Endothelial cell of hepatic sinusoid (primary cell): ENCODE measurements around the gene DLX1.
"Not testable (repeated sequence)": the region's sequence is repeated elsewhere in the genome, so short reads cannot be mapped to it uniquely, and the experiment has no call there.

Experiments
- in situ Hi-C: cut with HindIII; loops from 2 replicates; pipeline ENCODE4 v1.10.0; 2017; ENCODE audit warnings: low sequenced_read_pairs

Gene DLX1

DNA sequence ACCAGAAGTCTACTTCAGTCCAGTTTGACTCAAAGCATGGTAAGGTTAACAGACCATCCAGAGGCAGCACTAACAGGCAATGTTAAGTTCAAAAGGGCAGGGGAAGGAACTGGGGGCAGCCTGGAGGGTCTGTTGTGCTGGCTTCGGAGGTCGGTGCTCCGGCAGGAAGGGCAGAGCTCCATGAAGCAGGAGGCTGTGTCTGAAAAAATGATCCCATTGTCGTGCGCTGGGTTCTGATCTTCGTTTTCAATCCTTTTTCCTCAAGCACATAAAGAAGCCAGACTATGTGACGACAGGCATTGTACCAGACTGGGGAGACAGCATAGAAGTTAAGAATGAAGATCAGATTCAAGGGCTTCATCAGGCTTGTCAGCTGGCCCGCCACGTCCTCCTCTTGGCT lies 21.9 kb upstream of the DLX1 start:
- in situ Hi-C loops: no loop called here

DNA sequence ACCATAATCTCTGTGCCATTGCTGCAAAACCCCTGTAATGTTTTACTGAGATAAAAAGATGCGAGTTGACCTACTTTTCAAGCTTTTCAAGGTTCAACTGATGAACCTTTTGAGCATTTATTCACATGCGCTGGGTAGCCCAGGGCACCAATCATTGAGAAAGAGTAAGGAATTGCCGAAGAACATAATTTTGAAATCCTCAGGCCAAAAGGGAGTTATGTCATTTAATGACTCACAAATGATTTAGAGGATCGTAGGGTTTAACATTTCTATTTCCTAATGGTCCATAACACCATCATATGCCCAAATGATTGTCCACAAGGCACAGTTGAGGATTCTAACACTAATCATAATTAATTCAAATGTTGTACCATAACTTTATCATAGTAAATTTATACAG lies 20.2 kb upstream of the DLX1 start:
- in situ Hi-C loops: no loop called here

DNA sequence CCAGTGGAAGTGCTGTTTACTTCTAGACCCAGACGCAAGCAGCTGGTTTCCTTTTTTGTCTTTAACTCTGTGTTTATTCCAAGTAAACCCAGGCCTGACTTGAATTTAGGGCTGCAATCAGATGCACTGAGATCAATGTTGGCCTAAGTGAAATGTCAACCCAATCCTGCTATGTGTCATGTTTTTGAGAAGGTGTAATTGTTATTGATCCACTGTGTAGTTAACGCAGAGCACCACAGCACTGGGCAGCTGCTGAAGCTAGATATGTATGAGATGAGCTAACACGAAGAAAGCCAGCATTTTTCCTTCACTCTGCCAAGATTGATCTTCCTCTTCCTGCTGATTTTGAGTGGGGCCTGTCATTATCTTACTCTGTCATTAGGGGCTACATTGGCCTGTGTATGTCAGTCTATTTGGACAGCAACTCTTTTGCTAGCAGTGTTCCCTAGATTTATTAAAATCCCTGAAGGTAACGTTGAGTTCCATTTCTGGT lies 18.9 kb upstream of the DLX1 start:
- in situ Hi-C loops: no loop called here

DNA sequence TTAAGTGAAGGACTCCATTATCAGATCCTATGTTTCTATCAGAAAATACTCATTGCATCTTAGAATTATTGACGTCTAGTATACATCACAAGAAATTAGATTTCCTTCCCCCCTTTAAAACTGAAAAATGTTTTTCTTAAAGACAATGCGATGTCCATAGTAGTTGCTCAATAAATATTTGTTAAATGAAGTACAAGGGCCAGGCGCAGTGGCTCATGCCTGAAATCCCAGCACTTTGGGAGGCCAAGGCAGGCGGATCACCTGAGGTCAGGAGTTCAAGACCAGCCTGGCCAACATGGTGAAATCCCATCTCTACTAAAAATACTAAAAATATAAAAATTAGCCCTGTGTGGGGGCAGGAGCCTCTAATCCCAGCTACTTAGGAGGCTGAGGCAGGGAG lies 17.4 kb upstream of the DLX1 start:
- in situ Hi-C loops: not testable (repeated sequence)

DNA sequence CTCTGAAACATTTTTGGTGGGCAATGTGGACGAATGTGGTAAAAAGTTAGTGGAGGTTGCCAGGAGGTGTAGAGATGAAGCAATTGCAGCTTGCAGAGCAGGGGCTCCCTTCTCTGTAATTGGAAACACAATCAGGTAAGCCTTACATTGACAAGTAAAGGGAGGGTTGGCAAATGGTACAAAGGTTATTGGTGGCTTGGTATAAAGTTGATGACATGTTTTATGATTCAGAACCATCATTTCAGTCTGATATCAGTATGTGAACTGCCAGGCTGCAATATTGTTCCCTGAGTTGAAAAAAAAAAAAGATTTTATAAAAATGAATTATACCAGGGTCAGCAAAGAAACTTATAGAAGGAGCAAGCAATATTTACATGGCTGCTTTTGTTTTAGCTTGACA lies 14.4 kb upstream of the DLX1 start:
- in situ Hi-C loops: no loop called here

DNA sequence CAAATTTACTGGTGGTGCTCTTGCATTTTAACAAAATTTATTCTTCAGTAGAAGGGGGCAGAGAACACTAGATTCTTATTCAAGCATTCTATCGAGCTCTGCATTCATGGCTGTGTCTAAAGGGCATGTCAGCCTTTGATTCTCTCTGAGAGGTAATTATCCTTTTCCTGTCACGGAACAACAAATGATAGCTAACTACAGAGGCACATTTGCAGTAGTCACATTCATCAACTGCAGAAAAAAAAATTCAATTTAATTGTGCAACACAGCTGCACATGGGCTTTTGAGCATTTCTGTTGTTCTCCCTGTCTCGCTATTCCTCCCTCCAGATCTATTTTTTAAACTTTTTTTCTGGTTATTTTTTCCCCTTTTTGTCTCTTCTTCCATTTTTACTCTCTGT lies 13.0 kb upstream of the DLX1 start:
- in situ Hi-C loops: no loop called here

DNA sequence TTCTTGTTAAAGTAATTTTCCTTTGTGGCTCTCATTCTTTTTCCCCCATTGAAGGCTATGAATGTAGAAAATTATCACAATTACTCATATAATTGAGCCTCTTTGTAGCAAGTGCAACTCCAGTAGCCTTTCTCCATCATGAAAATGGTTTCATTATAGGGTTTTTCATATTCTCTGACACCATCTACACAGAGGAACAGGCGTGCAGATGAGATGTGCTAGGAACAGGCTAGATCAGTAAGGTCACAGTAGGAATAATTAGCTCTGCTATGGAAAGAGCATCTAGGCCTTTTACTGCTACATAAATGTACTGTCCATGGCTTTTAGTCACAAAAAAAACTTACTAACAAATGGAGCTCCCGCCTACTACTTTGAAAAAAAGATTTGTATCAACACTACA lies 12.6 kb upstream of the DLX1 start:
- in situ Hi-C loops: no loop called here

DNA sequence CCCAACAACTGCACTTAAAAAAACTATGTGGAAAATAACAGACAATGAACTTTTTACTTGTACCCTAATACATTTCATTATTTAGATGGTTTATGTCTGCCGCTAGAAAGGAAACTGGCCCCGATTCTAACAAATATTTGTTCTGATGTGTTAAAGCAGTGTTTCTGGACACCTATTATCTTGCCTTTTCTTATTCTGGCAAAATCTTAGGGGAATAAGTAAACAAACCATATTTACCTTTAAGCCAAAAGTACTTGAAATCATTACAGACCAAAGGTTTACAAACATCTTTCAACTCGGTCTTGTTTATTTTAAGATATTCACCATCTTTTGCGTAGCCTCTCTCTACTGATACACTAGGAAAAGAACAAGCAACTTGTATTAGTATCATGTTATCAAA lies 11.8 kb upstream of the DLX1 start:
- in situ Hi-C loops: no loop called here

DNA sequence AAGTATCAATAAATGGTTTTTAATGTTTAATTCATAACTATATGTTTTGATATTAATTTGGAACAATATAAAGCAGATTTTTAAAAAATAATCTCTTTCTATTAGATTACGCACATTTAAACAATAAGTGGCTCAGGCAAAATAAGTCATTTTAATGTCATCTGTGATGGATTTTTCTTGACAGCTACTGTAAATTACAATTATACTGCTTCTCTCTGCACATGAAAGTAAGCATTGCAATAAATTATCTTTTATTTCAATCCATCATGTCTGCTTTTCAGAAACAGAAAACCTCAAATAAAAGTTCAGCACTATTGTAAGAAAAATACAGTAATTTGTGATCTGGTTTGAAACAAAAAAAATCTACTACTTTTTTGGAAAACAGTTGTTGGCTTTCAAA lies 11.1 kb upstream of the DLX1 start:
- in situ Hi-C loops: no loop called here

DNA sequence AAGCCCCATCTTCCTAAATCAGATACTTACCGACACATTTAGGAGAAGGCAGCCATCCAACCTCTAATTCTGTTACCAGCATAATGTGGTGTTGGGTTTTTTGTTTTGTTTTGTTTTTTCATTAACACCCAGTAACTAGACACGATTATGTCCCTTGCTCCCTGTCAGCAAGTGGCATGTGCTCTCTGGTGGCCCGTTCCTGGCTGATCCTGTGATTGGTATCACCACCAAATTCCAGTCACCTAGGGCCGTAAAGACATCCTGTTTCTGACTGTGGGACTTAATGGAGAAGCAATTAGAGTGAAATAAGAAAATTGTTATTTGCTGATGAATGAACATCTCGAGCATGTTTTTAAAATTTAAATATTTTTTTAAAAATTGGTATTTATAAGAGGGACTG lies 5.9 kb upstream of the DLX1 start:
- in situ Hi-C loops: no loop called here

DNA sequence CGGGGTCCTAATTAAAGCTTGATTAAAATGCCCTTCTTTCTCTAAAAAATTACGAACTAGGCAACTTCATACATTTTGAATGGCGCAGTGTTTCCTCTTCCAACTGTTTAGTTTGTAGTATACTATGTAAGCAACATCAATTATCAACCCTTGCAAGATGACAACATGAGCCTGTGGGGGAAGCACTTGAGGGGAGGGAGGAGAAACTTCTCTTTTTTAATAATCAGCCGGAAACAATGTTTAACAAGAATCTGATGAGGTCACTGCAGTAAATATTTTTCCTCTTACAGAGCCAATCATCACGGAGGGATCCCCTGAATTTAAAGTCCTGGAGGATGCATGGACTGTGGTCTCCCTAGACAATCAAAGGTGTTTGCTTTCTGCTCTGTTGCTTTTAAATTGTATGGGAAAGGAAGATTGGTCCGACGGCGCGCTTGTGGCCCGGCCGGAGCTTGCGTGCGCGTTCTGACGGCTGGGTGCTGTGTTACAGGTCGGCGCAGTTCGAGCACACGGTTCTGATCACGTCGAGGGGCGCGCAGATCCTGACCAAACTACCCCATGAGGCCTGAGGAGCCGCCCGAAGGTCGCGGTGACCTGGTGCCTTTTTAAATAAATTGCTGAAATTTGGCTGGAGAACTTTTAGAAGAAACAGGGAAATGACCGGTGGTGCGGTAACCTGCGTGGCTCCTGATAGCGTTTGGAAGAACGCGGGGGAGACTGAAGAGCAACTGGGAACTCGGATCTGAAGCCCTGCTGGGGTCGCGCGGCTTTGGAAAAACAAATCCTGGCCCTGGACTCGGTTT lies 5.3 kb upstream of the DLX1 start:
- in situ Hi-C loops: no loop called here

DNA sequence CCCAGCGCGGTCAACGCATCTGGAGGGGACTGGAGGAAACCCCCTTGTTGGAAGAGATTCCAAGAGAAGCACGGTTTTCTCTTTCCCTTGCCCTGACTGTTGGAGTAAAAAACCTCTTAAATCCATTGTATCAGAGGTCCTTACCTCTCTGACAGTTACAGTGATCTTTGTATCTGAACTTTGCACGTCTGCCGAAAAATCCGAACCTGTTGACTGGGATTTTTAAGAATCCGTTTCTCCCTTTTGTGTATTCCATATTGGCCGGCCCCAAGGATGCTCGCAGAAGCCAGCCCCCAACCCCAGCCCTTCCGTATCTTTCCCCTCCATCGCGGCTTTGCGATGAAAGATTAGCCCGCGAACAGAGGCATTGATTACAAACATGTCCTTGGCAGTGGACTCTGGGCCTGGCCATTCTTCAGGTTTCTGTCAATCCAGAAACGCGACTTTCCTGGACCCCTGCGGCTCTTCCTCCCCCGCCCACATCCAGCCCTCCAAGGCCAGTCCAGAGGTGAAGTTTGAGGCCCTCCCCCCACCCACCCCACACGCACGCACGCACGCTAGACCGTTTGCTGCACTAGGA lies 4.6 kb upstream of the DLX1 start:
- in situ Hi-C loops: no loop called here

DNA sequence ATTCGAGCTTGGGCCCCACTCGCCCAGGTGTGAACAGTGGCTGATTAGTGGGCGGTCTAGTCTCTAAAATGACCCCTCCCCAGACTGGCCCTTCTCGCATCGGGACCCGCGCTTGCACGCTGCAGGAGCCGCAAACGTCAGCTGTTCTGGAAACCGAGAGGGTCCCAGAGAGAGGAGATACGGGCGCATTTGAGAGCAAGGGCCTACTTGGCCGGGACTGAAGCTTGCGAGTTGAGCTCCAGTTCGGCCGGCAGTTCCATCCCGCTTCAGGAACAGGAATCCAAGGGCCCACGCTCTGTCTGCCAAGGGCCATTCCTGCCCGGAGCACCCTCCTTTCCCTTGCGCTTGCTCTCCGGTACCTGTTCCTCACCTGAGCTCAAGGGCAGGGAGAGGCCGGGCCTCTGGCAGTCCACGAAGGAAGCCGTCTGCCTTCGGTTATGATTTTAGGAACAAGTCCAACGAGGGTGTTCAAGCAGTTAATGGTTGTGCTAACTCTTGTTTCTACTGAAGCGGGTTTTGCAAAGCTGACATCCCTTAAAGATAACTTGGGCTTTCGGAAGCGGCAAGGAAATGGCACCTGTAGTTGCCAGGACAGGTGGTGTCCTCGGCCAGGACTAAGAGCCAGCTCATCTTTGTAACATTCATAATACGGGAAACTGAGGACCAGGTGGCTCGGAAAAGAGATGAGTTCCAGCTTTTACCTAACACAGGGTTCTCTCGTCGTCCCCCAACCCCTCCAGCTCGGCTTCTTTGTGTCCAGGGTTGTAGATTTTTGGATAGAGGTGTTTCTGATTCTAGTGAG lies 3.9 kb upstream of the DLX1 start:
- in situ Hi-C loops: no loop called here

DNA sequence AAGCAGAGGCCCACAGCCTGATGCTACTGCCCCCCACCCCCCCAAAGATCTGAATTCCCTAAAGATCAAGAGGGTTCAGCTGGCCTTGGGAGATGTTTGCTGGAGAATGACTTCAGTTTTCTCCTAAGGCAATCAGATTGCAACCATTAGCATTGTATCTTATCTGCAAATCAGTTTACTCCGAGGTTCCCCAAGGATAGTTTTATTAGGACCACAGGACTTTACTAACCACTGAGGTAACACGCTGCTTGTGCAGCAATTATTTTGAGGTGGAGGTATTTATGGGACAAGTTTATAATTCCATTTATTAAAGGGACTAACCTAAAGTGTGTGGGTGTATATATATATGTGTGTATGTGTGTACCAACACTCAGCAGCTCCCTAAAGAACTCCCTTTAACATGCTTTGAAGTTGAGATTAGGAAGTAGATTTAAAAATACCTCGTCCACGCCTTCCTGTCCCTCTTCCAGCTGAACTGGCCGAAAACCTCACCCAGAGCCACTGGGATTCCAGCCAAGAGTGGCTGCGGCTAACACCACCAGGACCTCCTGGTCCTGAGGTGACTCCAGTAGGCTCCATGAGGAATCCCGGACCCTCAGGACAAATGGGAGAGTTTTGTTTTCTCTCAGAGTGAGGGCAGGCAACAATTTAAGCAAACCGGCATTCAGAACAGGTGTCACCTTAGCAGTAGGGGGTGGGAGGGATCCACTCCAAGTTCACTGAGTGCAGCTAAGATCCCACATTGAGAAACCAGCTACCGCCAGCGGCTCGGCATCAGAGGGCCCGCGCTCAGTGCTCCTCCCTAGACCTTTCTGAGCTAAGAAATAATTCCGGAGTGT lies 3.0 kb upstream of the DLX1 start:
- in situ Hi-C loops: no loop called here

DNA sequence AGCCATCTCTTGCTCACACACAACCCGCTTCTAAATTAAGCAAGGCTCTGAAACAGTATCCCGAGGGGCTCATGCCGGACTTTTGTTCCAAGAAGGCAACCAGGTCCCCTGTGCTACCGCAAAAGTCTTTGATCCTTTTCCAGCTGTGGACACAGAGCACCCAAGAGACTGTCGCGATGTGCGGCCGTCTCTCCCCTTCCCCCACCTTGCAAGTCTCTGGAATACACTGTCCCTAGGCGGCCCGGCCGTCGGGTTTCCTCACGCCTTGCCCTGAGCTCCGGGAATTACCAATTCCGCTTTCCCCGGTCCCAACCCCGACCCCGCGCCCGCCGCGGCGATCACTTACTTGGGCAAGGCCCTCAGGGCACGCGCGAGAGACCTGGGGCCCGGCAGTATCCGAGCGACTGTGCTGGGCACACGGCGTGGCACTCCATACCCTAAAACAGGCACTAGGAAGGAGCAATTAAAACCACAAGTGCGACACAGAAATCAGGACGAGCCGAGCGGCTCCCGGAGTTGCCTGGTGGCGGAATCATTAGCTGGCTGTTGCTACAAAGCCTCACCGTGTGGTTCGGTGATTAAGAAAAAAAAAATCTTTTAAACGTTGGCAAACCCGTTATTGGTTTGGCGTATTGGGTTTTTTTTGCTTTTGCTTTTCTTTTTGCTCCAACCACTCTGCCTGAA lies 2.2 kb upstream of the DLX1 start:
- in situ Hi-C loops: no loop called here

DNA sequence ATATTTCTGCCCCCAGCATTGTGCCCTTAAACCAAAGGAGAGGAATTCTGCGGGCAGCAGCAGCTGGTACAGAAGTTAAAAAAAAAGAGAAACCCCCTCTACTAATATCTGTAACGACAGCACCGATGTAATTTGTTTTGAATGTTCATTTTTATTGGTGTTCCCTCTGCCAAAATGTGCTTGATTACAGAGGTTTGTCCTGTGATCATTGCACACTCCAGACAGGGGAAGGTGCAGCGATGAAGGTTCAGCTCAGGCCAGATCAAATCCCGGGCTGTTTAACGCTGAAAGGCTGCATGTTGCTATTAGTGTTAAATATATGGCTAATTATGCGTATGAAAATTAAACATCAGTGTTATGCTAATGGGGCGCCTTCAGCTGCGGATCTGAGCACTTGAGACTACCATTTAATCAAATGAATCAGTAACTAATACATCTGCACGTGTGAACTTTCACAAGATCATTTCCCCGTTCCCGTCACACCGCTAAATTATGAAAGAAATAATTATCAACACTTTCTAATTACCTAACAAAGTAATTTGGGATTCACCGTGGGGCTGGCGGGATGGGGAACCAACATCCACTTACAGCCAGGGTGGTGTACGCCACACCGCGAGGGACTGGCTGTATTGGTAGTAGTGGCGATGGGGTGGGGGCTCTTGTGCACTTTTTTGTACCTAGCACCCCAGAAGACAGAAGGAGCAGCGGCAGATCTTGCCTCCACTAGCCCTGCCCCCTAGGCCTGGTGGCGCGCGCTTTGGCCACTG lies 1.5 kb upstream of the DLX1 start:
- in situ Hi-C loops: no loop called here

DNA sequence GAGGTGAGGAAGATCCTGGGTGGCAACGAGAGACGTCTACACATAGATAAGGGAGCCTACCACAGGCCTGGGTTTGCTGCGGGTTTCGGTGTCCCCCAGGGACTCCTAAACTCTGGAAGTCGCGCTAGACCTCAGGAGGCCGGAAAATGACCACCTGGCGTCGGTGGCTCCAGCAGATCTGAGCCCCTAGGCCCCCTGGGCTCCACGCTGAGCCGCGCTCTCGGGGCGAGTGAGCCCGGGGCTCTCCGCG lies 987 bp upstream of the DLX1 start:
- in situ Hi-C loops: no loop called here

DNA sequence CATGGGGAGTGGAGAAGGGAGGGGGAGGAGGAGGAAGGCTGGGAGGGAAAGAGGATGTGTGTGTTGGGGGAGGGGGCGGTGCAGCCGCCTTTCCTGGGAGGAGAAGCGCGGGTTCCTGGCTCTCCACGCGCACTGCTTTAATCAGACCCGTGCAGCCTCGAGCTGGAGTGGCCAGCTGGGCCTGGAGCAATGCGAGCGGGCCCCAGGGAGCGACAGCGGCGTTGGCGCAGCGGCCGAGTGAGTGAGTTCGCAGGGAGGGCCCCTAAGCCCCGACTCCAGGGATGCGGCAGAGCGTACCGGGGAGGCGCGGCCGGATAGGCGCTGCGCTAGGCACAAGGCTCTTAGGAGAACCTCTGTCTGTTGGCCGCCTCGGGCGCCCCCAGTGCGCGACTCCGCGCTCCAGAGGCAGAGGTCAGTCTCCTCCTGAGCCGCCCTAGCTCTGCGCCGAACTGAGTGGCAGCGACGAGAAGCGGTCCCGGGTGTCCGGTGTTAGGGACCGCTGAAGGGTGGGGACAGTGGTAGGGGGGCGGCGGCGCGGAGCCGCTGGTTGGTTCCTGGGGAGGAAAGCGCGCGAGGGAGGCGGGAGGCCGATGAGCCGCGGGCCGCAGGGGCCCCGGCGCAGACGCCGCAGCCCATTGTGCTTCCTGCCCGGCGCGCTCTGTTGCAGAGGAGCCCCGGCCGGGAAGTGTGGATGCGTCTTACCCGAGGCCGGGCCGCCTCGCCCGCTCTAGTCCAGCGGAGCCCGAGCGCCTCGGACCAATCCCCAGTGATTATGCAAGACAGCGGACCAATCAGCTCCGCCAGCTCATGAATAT lies 455 bp upstream of the DLX1 start:
- in situ Hi-C loops: no loop called here
